IMR-90 (cell line): Measurements from ENCODE around the gene SARS1. TPM values are rescaled to one million over a fixed set of nuclear protein-coding genes. Genes with fewer than 3 reads are reported as not detected.

Experiments used
- ATAC-seq: fragments of 200-7000 bp; cut with Tn5 transposase; 2 replicates; pipeline ENCODE4 v1.9.1; 2020; ENCODE audit warnings: low read depth, mild to moderate bottlenecking, moderate library complexity
- BruUV-seq: library from RNA; stranded (reverse); fragments of 400-500 nt; replicated peaks from 2 replicates; lab custom pipeline; 2021; lab: Mats Ljungman, UMichigan
- CTCF ChIA-PET: fragments of 300-600 bp; formaldehyde crosslinking; extraction: SDS; loops from one replicate; lab custom pipeline; 2021; ENCODE audit warnings: antibody characterized with exemption; lab: Yijun Ruan, JAX
- POLR2A ChIA-PET: fragments of 300-600 bp; sonication (Branson Sonifier 250); formaldehyde crosslinking; loops from one replicate; lab custom pipeline; 2022; ENCODE audit warnings: antibody characterized with exemption; ENCODE audit not compliant: unreplicated experiment; lab: Charles Lee
- DNase-seq: peaks from one replicate; pipeline ENCODE4 v3.0.0; 2013
- H2AFZ ChIP-seq: replicated peaks from 2 replicates; pipeline ENCODE3; 2013; ENCODE audit warnings: low read length, mild to moderate bottlenecking; ENCODE audit not compliant: poor library complexity
- H2AK5ac ChIP-seq: 2 replicates; pipeline ENCODE4 v1.6.1; 2013; ENCODE audit warnings: low read depth, low read length, inconsistent platforms
- H2AK9ac ChIP-seq: replicated peaks from 2 replicates; pipeline ENCODE3; 2013; ENCODE audit warnings: mild to moderate bottlenecking, low read depth, low read length, moderate library complexity; ENCODE audit not compliant: poor library complexity
- H2BK120ac ChIP-seq: 2 replicates; pipeline ENCODE4 v1.6.1; 2013; ENCODE audit warnings: low read depth, low read length, inconsistent platforms
- H2BK15ac ChIP-seq: 3 replicates; pipeline ENCODE4 v1.6.1; 2013; ENCODE audit warnings: low read depth, low read length, inconsistent platforms
- H2BK20ac ChIP-seq: 2 replicates; pipeline ENCODE4 v1.6.1; 2013; ENCODE audit warnings: low read depth, mild to moderate bottlenecking, inconsistent platforms, low read length, moderate library complexity
- H2BK5ac ChIP-seq: 2 replicates; pipeline ENCODE4 v1.6.1; 2013; ENCODE audit warnings: mild to moderate bottlenecking, low read depth, low read length, inconsistent platforms; ENCODE audit not compliant: poor library complexity, severe bottlenecking
- H3K14ac ChIP-seq: replicated peaks from 2 replicates; pipeline ENCODE4 v1.6.1; 2013; ENCODE audit warnings: low read depth, low read length, inconsistent platforms
- H3K18ac ChIP-seq: 2 replicates; pipeline ENCODE4 v1.6.1; 2013; ENCODE audit warnings: low read depth, low read length, control low read depth
- H3K23ac ChIP-seq: 2 replicates; pipeline ENCODE4 v1.6.1; 2013; ENCODE audit warnings: low read depth, low read length, inconsistent platforms
- H3K27ac ChIP-seq: 2 replicates; pipeline ENCODE4 v1.5.1; 2013; ENCODE audit warnings: mild to moderate bottlenecking, control low read depth, low read length; ENCODE audit not compliant: insufficient read depth
- H3K27me3 ChIP-seq: 2 replicates; pipeline ENCODE4 v1.6.1; 2013; ENCODE audit warnings: low read length; ENCODE audit not compliant: control insufficient read depth, insufficient read depth
- H3K36me3 ChIP-seq: 2 replicates; pipeline ENCODE4 v1.6.1; 2013; ENCODE audit warnings: low read length, mixed read lengths; ENCODE audit not compliant: control insufficient read depth, insufficient read depth
- H3K4ac ChIP-seq: 2 replicates; pipeline ENCODE4 v1.6.1; 2013; ENCODE audit warnings: low read depth, low read length, inconsistent platforms
- H3K4me1 ChIP-seq: 2 replicates; pipeline ENCODE4 v1.6.1; 2013; ENCODE audit warnings: low read length, mixed read lengths; ENCODE audit not compliant: control insufficient read depth, insufficient read depth
- H3K4me2 ChIP-seq: 2 replicates; pipeline ENCODE4 v1.6.1; 2013; ENCODE audit warnings: low read depth, mild to moderate bottlenecking, control low read depth, low read length, moderate library complexity
- H3K4me3 ChIP-seq: 2 replicates; pipeline ENCODE4 v1.5.1; 2013; ENCODE audit warnings: low read depth, mild to moderate bottlenecking, control low read depth, low read length, moderate library complexity; ENCODE audit not compliant: insufficient read depth
- H3K56ac ChIP-seq: 2 replicates; pipeline ENCODE4 v1.6.1; 2013; ENCODE audit warnings: low read length, inconsistent platforms; ENCODE audit not compliant: insufficient read depth; ENCODE audit errors: extremely low read depth
- H3K79me1 ChIP-seq, 2 experiments: 2 replicates each; pipeline ENCODE4 v1.6.1; 2013; ENCODE audit warnings: low read length in 2 of 2, inconsistent platforms in 1 of 2, low read depth in 1 of 2
- H3K9ac ChIP-seq: 2 replicates; pipeline ENCODE4 v1.6.1; 2013; ENCODE audit warnings: low read depth, low read length, control low read depth
- H3K9me1 ChIP-seq: 2 replicates; pipeline ENCODE4 v1.6.1; 2013; ENCODE audit warnings: low read length, inconsistent platforms; ENCODE audit not compliant: insufficient read depth
- H3K9me3 ChIP-seq: 2 replicates; pipeline ENCODE4 v1.6.1; 2013; ENCODE audit warnings: low read length; ENCODE audit not compliant: control insufficient read depth, insufficient read depth
- H4K20me1 ChIP-seq: 2 replicates; pipeline ENCODE4 v1.6.1; 2013; ENCODE audit warnings: low read length, inconsistent platforms; ENCODE audit not compliant: insufficient read depth
- H4K5ac ChIP-seq: 2 replicates; pipeline ENCODE4 v1.6.1; 2013; ENCODE audit warnings: mild to moderate bottlenecking, low read depth, low read length, control low read depth
- H4K8ac ChIP-seq, 2 experiments: 2 replicates each; pipeline ENCODE4 v1.6.1; 2013; ENCODE audit warnings: low read depth in 2 of 2, low read length in 2 of 2, control low read depth in 1 of 2, inconsistent platforms in 1 of 2
- H4K91ac ChIP-seq: 2 replicates; pipeline ENCODE4 v1.6.1; 2013; ENCODE audit warnings: low read depth, low read length, inconsistent platforms; ENCODE audit not compliant: insufficient read depth
- CEBPB ChIP-seq: IDR thresholded peaks from 2 replicates; pipeline ENCODE4 v1.6.1; 2012; ENCODE audit warnings: low read depth, low read length, improper control_type of control experiment
- MAFK ChIP-seq: IDR thresholded peaks from 2 replicates; pipeline ENCODE4 v1.6.1; 2012; ENCODE audit warnings: low read depth, low read length, improper control_type of control experiment
- POLR2A ChIP-seq: IDR thresholded peaks from 2 replicates; pipeline ENCODE4 v1.6.1; 2012; ENCODE audit warnings: mild to moderate bottlenecking, low read depth, low read length
- RFX5 ChIP-seq: IDR thresholded peaks from 2 replicates; pipeline ENCODE4 v1.8.0; 2012; ENCODE audit warnings: low read depth, mild to moderate bottlenecking, low read length, moderate library complexity
- WGBS, 2 experiments: methylation state at CpG; one replicate each; pipeline versions ENCODE4 v1.1.5 to v1.1.7; 2013; ENCODE audit warnings: missing lambda C conversion rate in 2 of 2; ENCODE audit not compliant: insufficient read length in 1 of 2; ENCODE audit errors: extremely low coverage in 2 of 2; 5-methylcytosine and 5-hydroxymethylcytosine counted together
- dilution Hi-C: fragments of 300-500 bp; cut with HindIII; formaldehyde crosslinking; loops from one replicate; pipeline ENCODE4 v1.14.3; 2018; ENCODE audit warnings: low sequenced_read_pairs; ENCODE audit not compliant: unreplicated experiment
- in situ Hi-C: fragments of 300-500 bp; cut with MboI; formaldehyde crosslinking; loops from 3 replicates; pipeline ENCODE4 v1.14.3; 2019; ENCODE audit warnings: low sequenced_read_pairs, inconsistent platforms, mixed read lengths
- intact Hi-C: fragments of 100-400 bp; cut with micrococcal nuclease; formaldehyde crosslinking; loops from 2 replicates; pipeline ENCODE4 v1.10.0; 2022
- polyA plus RNA-seq, 3 experiments: library from polyadenylated mRNA; depleted of rRNA; stranded (reverse); fragments of >200 nt; gene quantifications; 2 replicates each; pipeline ENCODE4 v1.2.3, GENCODE V29; 2012; ENCODE audit warnings: low replicate concordance in 1 of 3
- total RNA-seq: library from RNA; depleted of rRNA; stranded (reverse); fragments of >200 nt; gene quantifications from 2 replicates; pipeline ENCODE4 v1.2.3, GENCODE V29; 2012
- TF ChIP-seq, protein P1 (sequence below): conservative IDR thresholded peaks from 2 replicates; pipeline ENCODE4 v1.5.1; 2012; ENCODE audit warnings: mild to moderate bottlenecking, low read depth, low read length, improper control_type of control experiment

The SARS1 gene
- total and polyA plus RNA-seq, 2 of the 4 experiments (the other 2 are of a cell fraction): 231 to 348 TPM

DNA sequence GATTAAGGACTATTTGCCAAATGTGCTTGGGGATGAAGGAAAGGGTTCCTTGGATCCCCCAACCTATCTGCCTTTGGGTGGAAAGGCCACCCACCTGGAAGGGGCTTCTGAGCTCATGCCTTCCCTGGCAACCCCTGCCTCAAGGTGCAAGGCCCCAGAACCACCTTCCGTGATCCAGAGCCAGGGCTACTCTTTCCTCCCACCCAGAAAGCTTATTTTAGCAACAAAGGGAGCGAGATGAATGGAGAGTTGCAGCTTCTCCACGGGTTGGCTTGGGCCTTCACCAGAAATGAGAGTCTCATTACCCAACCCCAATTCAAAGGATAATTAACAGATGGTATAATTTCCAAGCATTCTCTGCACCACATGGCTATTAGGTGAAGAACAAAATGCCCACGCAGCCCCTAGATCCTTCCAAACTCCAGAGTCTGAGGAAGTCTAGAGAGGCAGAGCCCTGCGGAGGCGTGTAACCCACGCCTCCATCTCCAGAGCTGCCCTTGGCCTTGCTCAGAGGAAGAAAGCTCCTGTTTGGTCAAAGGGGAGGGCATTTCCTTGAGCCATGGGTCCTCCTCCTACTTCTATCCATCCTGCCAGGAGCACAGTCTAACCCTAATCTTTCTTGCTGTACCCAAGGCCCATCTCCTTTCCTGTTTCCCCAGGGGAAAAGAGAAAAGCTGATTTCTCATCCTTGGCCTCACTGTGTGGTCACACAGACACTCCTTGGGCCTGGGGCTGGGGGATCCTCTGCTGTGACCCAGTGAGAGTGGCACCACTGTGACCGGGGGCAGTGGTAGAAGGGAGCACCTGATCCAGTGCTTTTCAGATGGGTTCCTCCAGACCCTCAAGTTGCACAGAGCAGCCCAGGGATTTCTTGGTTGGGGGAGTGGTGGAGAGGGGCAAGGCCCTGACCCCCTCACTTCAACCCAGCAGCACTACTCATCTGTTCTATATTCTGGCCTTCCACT, 34.0 kb downstream of the SARS1 start:
- Histone ChIP-seq H3K27me3 (no peaks in the 10 kb centered on the region), H3K27ac (no peak overlapping the region), H3K9me1 (no peaks in the 10 kb centered on the region; the same call in 1 of the 2 replicates), H3K4me2 (no peak overlapping the region), H3K79me1 (no peaks in the 10 kb centered on the region), H4K20me1 (no peaks in the 10 kb centered on the region), H3K9ac (no peak overlapping the region), H2AK5ac (no peak overlapping the region), H4K8ac (no peak overlapping the region), H3K14ac (no peak overlapping the region), H2AFZ (no peak overlapping the region), H3K9me3 (no peaks in the 10 kb centered on the region), H2BK20ac (no peak overlapping the region), H2BK120ac (no peak overlapping the region), H4K91ac (no peak overlapping the region), H3K18ac (no peak overlapping the region), H3K4me3 (no peak overlapping the region), H3K36me3 (no peaks in the 10 kb centered on the region), H2BK5ac (no peak overlapping the region), H2AK9ac (peak overlapping the region; percentile 58), H3K4ac (no peak overlapping the region), H2BK15ac (no peak overlapping the region), H3K23ac (no peak overlapping the region), H4K5ac (no peak overlapping the region), H3K4me1 (peaks cover 8% of the 10 kb centered on the region), H3K56ac (no peak overlapping the region)
- ATAC-seq (no peak), DNase-seq (no peak)
- WGBS, 2 experiments: no CpG with 5 or more reads among the region's 8 CpGs
- in situ Hi-C loops (no loop called here), intact Hi-C loops (no loop called here), dilution Hi-C loops (no loop called here)
- BruUV-seq: no TSS peak
- TF ChIP-seq CEBPB (no peak), POLR2A (no peak), RFX5 (no peak), MAFK (no peak)
- TF ChIP-seq, protein P1, sequence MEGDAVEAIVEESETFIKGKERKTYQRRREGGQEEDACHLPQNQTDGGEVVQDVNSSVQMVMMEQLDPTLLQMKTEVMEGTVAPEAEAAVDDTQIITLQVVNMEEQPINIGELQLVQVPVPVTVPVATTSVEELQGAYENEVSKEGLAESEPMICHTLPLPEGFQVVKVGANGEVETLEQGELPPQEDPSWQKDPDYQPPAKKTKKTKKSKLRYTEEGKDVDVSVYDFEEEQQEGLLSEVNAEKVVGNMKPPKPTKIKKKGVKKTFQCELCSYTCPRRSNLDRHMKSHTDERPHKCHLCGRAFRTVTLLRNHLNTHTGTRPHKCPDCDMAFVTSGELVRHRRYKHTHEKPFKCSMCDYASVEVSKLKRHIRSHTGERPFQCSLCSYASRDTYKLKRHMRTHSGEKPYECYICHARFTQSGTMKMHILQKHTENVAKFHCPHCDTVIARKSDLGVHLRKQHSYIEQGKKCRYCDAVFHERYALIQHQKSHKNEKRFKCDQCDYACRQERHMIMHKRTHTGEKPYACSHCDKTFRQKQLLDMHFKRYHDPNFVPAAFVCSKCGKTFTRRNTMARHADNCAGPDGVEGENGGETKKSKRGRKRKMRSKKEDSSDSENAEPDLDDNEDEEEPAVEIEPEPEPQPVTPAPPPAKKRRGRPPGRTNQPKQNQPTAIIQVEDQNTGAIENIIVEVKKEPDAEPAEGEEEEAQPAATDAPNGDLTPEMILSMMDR: no peak
- CTCF ChIA-PET: no interaction called here
- POLR2A ChIA-PET: no interaction called here
